Type B pancreatic cell (in vitro differentiated cells): ENCODE results near the gene FBXL19. TPM values are rescaled to one million over a fixed set of nuclear protein-coding genes. Genes with fewer than 3 reads are reported as not detected.

ENCODE experiments used
- DNase-seq: peaks from one replicate; pipeline ENCODE4 v3.0.0; 2021; ENCODE audit warnings: mixed read lengths; ENCODE audit not compliant: unreplicated experiment; ENCODE audit errors: extremely low spot score
- H3K27ac Mint-ChIP-seq: 2 replicates; pipeline ENCODE4 v1.8.0; 2021; ENCODE audit warnings: mild to moderate bottlenecking, mixed read lengths
- H3K27me3 Mint-ChIP-seq: 2 replicates; pipeline ENCODE4 v1.8.0; 2021; ENCODE audit warnings: mixed read lengths
- H3K36me3 Mint-ChIP-seq: 2 replicates; pipeline ENCODE4 v1.8.0; 2021; ENCODE audit warnings: mixed read lengths
- H3K4me1 Mint-ChIP-seq: one replicate; pipeline ENCODE4 v1.8.0; 2021; ENCODE audit warnings: mixed read lengths; ENCODE audit not compliant: unreplicated experiment
- H3K4me3 Mint-ChIP-seq: 2 replicates; pipeline ENCODE4 v1.8.0; 2021; ENCODE audit warnings: mild to moderate bottlenecking, mixed read lengths
- H3K9me3 Mint-ChIP-seq: 2 replicates; pipeline ENCODE4 v1.8.0; 2021; ENCODE audit warnings: mixed read lengths
- CTCF ChIP-seq: fragments of 200-600 bp; sonication (generic); conservative IDR thresholded peaks from 2 replicates; pipeline ENCODE4 v1.5.0; 2021; ENCODE audit warnings: antibody characterized with exemption, mild to moderate bottlenecking
- long read RNA-seq: library from polyadenylated mRNA; unstranded; transcript quantifications from one replicate; pipeline ENCODE4 v2.0.0, GENCODE V29; 2020
- total RNA-seq: library from RNA; stranded (reverse); gene quantifications from 2 replicates; pipeline ENCODE4 v1.2.1, GENCODE V29; 2021; ENCODE audit warnings: low replicate concordance

The FBXL19 gene
- total RNA-seq, result 29.0 and 46.4 TPM in 2 replicates
- long read RNA-seq, result 0 reads

- DNase-seq, result no peak
- Mint-ChIP-seq H3K9me3 (no peaks in the 10 kb centered on the region), H3K4me1 (peaks cover 20% of the 10 kb centered on the region), H3K27ac (peak within 1 kb of the TSS; percentile 100), H3K27me3 (no peaks in the 10 kb centered on the region), H3K36me3 (no peaks in the 10 kb centered on the region), H3K4me3 (peak within 1 kb of the TSS; percentile 100)
- TF ChIP-seq CTCF, result no peak
Measured at GRCh38 chr16:30923554-30924075, at the start of gene FBXL19. Gene FBXL19 (plus strand): TSS chr16:30923572. CDS start chr16:30925755, 2,183 bp downstream.

- no peak for TF ChIP-seq CTCF
Measured at GRCh38 chr16:30874244-30874820, 49.0 kb upstream of the FBXL19 start.

GRCh38 chr16:30874821-30875717 lies 48.3 kb upstream of the FBXL19 start:
- peak; percentile 95 for DNase-seq
- H3K4me3 Mint-ChIP-seq, result peak overlapping the region; percentile 99
- peaks cover 17% of the 10 kb centered on the region for H3K36me3 Mint-ChIP-seq
- no peaks in the 10 kb centered on the region for H3K27me3 Mint-ChIP-seq
- peak overlapping the region; percentile 99 for H3K27ac Mint-ChIP-seq
- peaks cover 13% of the 10 kb centered on the region for H3K4me1 Mint-ChIP-seq
- no peaks in the 10 kb centered on the region for H3K9me3 Mint-ChIP-seq
- peak; percentile 16 for TF ChIP-seq CTCF

More at GRCh38 chr16:30874244-30874820, 49.0 kb upstream of the FBXL19 start:
- H3K9me3 Mint-ChIP-seq, result no peaks in the 10 kb centered on the region
- H3K27me3 Mint-ChIP-seq, result no peaks in the 10 kb centered on the region
- no peak for DNase-seq
- peak overlapping the region; percentile 99 for H3K4me3 Mint-ChIP-seq
- peaks cover 17% of the 10 kb centered on the region for H3K36me3 Mint-ChIP-seq
- peaks cover 13% of the 10 kb centered on the region for H3K4me1 Mint-ChIP-seq
- H3K27ac Mint-ChIP-seq, result peak overlapping the region; percentile 99

- peaks cover 17% of the 10 kb centered on the region for H3K36me3 Mint-ChIP-seq
- no peak for TF ChIP-seq CTCF
- H3K27me3 Mint-ChIP-seq, result no peaks in the 10 kb centered on the region
- peaks cover 13% of the 10 kb centered on the region for H3K4me1 Mint-ChIP-seq
- no peak for DNase-seq
- H3K9me3 Mint-ChIP-seq, result no peaks in the 10 kb centered on the region
- H3K27ac Mint-ChIP-seq, result peak overlapping the region; percentile 99
- H3K4me3 Mint-ChIP-seq, result peak overlapping the region; percentile 99
Measured at GRCh38 chr16:30875871-30876801, 47.2 kb upstream of the FBXL19 start.

- Mint-ChIP-seq H3K4me1 (peaks cover 20% of the 10 kb centered on the region), H3K27ac (peak overlapping the region; percentile 99), H3K9me3 (no peaks in the 10 kb centered on the region), H3K4me3 (peak overlapping the region; percentile 99), H3K27me3 (no peaks in the 10 kb centered on the region), H3K36me3 (peaks cover 17% of the 10 kb centered on the region)
- TF ChIP-seq CTCF, result peak; percentile 47
- no peak for DNase-seq
Measured at GRCh38 chr16:30876867-30877266, 46.5 kb upstream of the FBXL19 start.
